Ovary (tissue), 3 donors: ENCODE data around the gene INPP5A.

Experiments
- POLR2A ChIP-seq: fragments of 450-650 bp; IDR thresholded peaks from one replicate; pipeline ENCODE4 v1.6.1; 2017; ENCODE audit warnings: antibody characterized with exemption, mild to moderate bottlenecking, moderate library complexity
- TF ChIP-seq, protein P1 (sequence below), 3 donors: fragments of 450-650 bp in 2 of 3; fragments of 200-600 bp in 1 of 3; IDR thresholded peaks; one replicate each; pipeline versions ENCODE4 v1.5.1 to v1.8.0; 2016 to 2022; ENCODE audit warnings: antibody characterized with exemption in 3 of 3, mild to moderate bottlenecking in 1 of 3
- donor health status: DM: no; HTN: no; CAD: no.

DNA sequence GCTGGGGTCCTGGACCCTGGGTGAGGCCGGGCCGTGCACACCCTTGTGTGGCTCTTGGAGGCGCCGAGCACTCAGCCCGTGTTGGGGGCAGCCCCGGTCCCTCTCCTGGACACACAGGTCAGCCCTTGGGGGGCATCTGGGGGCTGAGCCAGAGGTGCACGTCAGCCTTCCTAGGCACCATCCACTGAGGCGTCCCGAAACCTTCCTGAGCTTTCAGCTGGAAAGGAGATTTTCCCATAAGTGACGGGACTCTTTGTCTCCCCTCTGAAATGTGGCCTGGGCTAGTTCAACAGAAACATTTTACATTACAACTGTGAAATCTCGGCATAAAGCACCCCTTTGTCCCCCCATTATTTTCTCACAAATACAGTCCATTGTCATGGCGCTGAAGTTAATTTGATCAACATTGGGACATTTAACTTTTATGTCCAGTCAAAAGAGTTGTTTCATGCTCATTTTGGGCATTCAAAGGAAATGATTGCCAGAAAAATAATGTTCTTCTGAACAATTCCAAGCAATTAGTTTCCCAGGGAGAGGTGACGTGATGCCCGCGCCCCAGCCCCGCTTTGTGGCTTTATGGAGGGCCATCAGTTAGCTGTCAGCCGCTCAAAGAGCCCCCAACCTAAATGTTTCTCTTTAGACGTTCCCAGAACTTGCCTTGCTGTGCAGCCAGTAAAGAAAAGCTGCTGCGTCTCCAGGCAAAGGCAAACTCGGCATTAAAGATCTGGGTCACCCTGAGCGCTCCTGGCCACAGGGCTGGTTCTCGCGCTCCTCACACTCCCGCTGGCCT, 177.6 kb downstream of the INPP5A start:
- TF ChIP-seq, protein P1, sequence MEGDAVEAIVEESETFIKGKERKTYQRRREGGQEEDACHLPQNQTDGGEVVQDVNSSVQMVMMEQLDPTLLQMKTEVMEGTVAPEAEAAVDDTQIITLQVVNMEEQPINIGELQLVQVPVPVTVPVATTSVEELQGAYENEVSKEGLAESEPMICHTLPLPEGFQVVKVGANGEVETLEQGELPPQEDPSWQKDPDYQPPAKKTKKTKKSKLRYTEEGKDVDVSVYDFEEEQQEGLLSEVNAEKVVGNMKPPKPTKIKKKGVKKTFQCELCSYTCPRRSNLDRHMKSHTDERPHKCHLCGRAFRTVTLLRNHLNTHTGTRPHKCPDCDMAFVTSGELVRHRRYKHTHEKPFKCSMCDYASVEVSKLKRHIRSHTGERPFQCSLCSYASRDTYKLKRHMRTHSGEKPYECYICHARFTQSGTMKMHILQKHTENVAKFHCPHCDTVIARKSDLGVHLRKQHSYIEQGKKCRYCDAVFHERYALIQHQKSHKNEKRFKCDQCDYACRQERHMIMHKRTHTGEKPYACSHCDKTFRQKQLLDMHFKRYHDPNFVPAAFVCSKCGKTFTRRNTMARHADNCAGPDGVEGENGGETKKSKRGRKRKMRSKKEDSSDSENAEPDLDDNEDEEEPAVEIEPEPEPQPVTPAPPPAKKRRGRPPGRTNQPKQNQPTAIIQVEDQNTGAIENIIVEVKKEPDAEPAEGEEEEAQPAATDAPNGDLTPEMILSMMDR (IDR thresholded peaks at IDR 0.05): no peak
- TF ChIP-seq POLR2A: no peak
